Muscle of arm (tissue), 12 donors: Measurements from ENCODE around the gene SH2D5. TPM values are rescaled to one million over a fixed set of nuclear protein-coding genes. Genes with fewer than 3 reads are reported as not detected.

ENCODE experiments used
- DNase-seq: peaks from one replicate; pipeline ENCODE4 v3.0.0-alpha.2; 2013
- polyA plus RNA-seq, 12 donors: library from polyadenylated mRNA; unstranded; fragments of 120-200 nt; gene quantifications; one replicate each; pipeline ENCODE4 v1.2.1, GENCODE V29; 2013; ENCODE audit not compliant: insufficient read length in 12 of 12

Gene SH2D5
- polyA plus RNA-seq, 12 donors: 0.10 to 0.62 (median 0.38) TPM; not detected in 2

- DNase-seq: no peak
Observed at GRCh38 chr1:20715406-20715805, 17.1 kb downstream of the SH2D5 start.

GRCh38 chr1:20713440-20713839 lies 19.1 kb downstream of the SH2D5 start:
- DNase-seq: no peak

- DNase-seq: no peak
Observed at GRCh38 chr1:20712215-20712577, 20.3 kb downstream of the SH2D5 start.

DNA sequence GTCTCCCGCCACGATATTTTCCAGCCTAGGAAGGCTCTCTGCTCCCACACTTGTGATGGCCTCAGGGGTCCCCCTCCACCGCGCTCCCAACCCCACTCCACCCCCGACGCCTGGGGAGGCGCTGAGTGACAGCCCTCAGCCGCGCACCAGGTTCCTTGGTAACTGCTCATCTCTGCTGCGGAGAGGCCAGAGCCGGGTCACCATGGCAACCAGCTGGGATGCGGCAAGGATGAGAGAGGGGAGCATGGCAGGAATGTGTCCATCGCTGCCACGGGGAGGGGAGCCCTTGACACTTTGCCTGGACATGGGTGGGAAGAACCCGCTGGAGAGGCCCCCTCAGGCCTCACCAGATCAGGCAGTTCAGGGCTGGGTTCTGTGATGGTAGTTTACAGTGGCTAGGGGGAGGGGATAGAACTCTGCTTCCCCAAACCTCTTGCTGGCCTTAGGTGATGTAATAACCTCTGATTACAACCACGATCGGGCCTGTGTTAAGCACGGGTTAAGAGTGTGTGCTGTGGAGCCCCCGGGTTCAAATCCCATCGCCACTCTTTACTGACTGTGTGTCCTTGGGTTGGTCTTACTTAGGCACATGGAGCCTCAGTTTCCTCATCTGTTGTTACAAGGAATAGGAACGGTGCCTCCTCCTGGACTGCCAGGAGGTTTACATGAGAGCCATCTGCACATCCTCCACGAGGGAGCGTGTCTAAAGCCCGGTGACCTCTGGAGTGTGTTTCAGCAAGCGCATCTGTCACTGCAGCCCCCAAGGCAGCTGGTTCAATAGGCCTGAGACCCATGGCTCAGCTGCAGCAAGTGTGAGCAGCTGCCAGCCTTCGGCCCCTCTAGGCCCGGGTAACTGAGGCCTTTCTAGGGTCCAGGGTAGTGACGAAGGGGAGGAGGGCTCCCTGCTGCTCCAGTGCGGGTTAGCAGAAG lies 21.0 kb downstream of the SH2D5 start:
- DNase-seq: no peak

DNA sequence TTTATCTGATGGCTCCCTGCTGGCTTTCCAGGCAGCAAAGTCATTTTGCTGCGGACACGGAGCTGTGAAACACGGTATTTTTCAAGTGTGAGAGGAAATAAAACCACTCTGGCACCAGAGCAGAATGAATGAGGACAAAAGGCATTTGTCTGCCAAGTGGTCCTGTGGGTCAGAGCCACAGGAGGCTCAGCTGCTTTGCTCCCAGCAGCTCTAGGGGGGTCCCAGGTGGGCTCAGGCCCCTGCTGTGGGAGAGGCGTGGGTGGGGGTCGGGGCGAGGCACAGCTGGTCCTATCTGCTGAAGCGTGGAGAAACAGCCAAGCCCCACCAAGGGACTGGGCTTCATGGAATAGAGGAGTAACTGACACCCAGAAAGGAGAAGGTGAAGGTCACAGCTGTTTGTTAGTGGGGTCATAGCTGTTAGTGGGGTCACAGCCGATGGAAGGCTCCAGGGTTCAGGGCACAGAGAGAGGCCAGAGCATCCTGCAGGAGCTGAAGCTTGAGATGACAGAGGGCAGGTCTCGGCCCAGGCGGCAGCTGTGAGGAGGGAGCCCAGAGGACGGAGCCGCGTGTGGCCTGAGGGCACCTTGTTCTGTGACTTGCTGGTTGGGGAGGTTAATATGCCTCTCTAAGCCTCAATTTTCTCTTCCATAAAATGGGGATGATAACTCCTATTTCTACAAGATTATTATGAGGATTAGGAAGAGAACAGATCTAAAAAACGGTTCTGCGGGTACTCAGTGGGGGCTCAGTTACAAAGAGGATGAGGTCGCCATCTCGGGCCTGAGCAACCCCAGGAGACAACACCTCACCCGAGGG lies 21.8 kb downstream of the SH2D5 start:
- no peak for DNase-seq

GRCh38 chr1:20709868-20710267 lies 22.6 kb downstream of the SH2D5 start:
- no peak for DNase-seq

- no peak for DNase-seq
Observed at GRCh38 chr1:20708891-20709290, 23.6 kb downstream of the SH2D5 start.

GRCh38 chr1:20708057-20708456 lies 24.4 kb downstream of the SH2D5 start:
- DNase-seq: no peak

DNA sequence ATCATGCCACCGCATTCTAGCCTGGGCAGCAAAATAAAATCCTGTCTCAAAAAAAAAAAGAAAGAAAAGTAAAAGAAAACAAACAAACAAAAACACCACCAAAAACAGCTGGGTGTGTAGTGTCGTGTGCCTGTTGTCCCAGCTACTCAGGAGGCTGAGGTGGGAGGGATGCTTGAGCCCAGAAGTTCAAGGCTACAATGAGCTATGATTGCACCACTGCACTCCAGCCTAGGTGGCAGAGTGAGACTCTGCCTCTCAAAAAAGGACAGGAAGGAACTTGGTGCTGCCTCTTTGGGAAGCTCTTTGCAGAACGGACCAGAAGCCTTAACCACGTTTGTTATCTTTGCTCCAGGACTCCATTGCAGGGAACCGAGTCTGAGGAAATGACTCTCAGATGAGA lies 25.7 kb downstream of the SH2D5 start:
- no peak for DNase-seq

GRCh38 chr1:20705203-20705755 lies 27.2 kb downstream of the SH2D5 start:
- DNase-seq: no peak

- no peak for DNase-seq
Observed at GRCh38 chr1:20704390-20705202, 27.9 kb downstream of the SH2D5 start.

GRCh38 chr1:20703124-20703756 lies 29.3 kb downstream of the SH2D5 start:
- no peak for DNase-seq

DNA sequence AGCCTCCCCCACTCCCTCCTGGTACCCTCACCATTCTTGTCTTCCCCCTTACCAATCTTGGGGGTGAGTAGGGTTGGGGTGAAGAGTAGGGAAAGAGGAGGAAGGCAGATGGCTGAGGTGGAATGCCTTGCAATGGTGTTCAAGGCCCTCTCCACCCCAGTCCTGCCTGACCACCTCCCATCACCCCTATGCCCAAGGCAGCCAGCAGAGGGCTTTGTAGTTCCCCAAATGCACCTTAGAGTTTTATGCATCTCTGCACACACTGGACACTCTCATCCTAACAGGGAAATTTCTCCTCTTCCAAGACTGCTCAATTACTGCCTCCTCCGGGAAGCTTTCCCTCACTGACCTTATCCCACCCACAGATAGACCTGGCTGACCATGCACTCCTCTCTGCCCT lies 30.1 kb downstream of the SH2D5 start:
- DNase-seq: no peak

DNA sequence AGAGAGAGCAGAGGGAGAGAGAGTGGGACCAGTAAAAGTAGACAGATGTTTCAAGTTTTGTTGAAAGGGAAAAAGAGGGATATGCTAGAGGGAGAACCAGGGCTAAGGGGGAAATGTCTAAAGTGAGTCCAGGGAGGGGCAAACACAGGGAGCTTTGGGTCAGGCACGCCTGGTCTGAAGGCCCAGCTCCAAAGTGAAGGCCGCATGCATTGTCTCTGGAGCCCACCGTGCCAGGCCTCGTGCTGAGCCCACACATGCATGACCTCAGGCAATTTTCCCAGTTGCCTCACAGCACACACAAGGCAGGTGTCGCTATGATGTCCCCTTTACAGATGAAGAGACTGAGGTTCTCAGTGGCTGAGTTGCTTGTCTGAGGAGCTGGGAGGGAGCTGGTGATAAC lies 30.7 kb downstream of the SH2D5 start:
- no peak for DNase-seq

DNA sequence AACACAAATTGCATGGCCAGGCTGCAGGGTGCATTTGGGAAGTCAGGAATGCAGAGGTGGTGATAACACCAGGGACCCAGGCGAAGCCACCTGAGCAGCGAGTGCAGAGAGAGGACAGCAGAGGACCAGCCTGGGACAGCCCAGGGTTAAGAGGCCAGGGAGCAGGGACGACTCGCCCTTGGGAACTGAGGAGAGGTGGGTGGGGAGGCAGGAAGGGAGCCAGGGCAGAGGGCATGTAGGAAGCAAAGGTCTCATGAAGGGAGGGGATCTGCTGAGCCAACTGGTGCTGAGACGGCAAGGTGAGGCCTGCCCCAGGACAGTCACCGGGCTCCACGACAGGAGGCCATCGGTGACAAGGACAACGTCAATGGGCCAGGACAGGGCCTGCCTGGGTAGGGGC lies 31.1 kb downstream of the SH2D5 start:
- no peak for DNase-seq

- no peak for DNase-seq
Observed at GRCh38 chr1:20700636-20701215, 31.8 kb downstream of the SH2D5 start.

GRCh38 chr1:20699558-20699957 lies 32.9 kb downstream of the SH2D5 start:
- no peak for DNase-seq

- no peak for DNase-seq
Observed at GRCh38 chr1:20698195-20698910, 34.1 kb downstream of the SH2D5 start.

- no peak for DNase-seq
Observed at GRCh38 chr1:20697563-20697962, 34.9 kb downstream of the SH2D5 start.
